Duodenal mucosa (tissue), 2 donors: Measurements from ENCODE around the gene IPO4.

Experiments
- H3K27ac ChIP-seq: one replicate; pipeline ENCODE4 v1.7.0; 2013; ENCODE audit warnings: low read depth, low read length
- H3K27me3 ChIP-seq, 2 donors: one replicate each; pipeline ENCODE4 v1.7.0; 2013; ENCODE audit warnings: low read length in 2 of 2, control low read depth in 1 of 2; ENCODE audit not compliant: insufficient read depth in 2 of 2, control insufficient read depth in 1 of 2
- H3K36me3 ChIP-seq, 2 donors: one replicate each; pipeline ENCODE4 v1.7.0; 2013; ENCODE audit warnings: low read length in 2 of 2, control low read depth in 1 of 2; ENCODE audit not compliant: insufficient read depth in 2 of 2, control insufficient read depth in 1 of 2
- H3K4me1 ChIP-seq, 2 donors: one replicate each; pipeline ENCODE4 v1.7.0; 2013; ENCODE audit warnings: low read length in 2 of 2, control low read depth in 1 of 2; ENCODE audit not compliant: insufficient read depth in 2 of 2, control insufficient read depth in 1 of 2
- H3K4me3 ChIP-seq, 2 donors: one replicate each; pipeline ENCODE4 v1.7.0; 2013; ENCODE audit warnings: low read length in 2 of 2, low read depth in 1 of 2
- H3K9ac ChIP-seq, 2 donors: one replicate each; pipeline ENCODE4 v1.7.0; 2013; ENCODE audit warnings: low read length in 2 of 2, low read depth in 1 of 2
- H3K9me3 ChIP-seq, 2 donors: one replicate each; pipeline ENCODE4 v1.7.0; 2013; ENCODE audit warnings: low read length in 2 of 2, control low read depth in 1 of 2; ENCODE audit not compliant: control insufficient read depth in 1 of 2

The IPO4 gene

DNA sequence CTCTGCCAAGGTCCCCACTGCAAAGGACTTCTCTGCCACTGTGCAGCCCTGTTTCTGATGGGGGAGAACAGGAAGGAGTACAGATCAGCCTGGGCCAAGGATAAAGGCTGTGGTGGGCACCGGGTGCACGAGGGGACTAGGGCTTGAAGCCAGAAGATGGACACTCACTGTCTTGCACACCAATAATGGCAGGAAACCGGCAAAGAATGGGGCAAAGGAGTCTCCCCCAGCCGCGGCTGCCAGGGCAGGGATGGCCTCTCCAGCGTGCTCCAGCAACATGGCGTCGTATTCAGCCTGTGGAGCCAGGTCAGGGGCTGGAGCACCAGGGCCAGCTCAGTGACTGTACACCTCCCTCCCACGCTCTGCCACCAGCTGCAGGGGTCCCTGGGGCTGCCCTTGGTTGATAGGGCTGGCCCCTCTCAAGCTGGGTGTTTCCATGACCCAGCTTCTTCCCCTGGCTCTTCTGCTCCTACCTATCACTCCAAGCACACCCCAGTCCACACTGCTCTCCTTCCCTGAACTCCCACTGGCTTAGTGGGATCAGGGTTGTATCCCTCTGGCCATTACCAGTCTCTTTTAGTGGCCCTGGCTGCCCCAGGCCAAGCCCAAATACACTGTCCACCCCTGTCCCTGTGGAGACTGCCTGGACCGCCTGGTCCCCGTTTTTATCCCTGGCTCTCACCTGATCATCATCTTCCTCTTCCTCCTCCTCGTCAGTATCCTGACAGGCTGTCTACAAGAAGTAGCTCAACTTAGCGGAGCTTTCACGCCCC lies 6.3 kb downstream of the IPO4 start:
- Histone ChIP-seq H3K27me3 (no peaks in the 10 kb centered on the region), H3K27ac (no peak overlapping the region), H3K9ac (no peak overlapping the region), H3K36me3 (peaks cover 51 to 93% of the 10 kb centered on the region in 2 donors), H3K4me1 (peaks cover 0 to 1% of the 10 kb centered on the region in 2 donors), H3K4me3 (no peak overlapping the region), H3K9me3 (no peaks in the 10 kb centered on the region)

- no peaks in the 10 kb centered on the region for H3K27me3 ChIP-seq
- peaks cover 53 to 96% of the 10 kb centered on the region in 2 donors for H3K36me3 ChIP-seq
- H3K4me1 ChIP-seq = no peaks in the 10 kb centered on the region
- H3K27ac ChIP-seq = no peak overlapping the region
- H3K4me3 ChIP-seq = no peak overlapping the region
- no peak overlapping the region for H3K9ac ChIP-seq
- H3K9me3 ChIP-seq = no peaks in the 10 kb centered on the region
Measured at GRCh38 chr14:24181371-24182077, 7.1 kb downstream of the IPO4 start.

DNA sequence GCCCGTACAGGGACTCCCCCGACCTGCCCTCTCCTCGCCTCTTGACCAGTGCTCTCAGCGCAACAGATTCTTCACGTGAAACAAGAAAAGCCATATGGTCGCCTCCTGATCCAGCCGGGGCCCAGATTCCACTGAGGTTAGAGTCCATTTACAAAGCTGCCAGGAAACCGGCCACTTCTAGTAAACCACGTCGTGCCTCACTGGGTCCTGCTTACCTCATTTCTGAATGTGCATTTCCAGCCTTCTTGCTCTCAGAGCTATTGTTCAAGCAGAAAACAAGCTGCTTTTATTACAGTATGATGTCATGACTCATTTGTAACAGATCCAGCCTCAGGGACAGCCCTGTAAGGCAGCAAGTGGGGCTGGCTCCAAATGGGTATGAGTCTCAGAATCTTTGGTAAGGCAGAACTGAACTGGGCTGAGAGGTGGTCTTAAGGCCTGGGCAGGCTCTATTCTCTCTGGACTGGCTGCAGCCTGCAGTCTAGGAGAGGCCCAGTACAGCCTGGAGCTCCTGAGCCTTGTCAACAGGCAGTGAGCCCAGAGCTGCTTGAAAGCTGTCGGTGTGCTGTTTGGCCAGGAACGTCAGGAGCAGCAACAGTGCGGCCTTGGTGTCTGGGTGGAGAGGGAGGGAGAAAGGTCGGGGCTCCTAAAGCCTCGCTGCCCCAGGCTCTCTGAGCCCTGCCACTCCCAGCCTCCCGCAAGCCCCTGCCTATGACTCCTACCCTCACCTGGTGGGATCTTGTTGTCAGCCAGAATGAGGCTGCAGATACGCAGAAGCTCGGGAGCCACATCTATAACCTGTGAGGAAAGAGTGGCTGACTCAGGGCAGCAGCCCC lies 8.4 kb downstream of the IPO4 start:
- H3K36me3 ChIP-seq = peaks cover 49 to 90% of the 10 kb centered on the region in 2 donors
- H3K9me3 ChIP-seq = no peaks in the 10 kb centered on the region
- H3K9ac ChIP-seq = peak overlapping the region in 1 of 2 donors; percentile 17
- peak overlapping the region; percentile 36 for H3K27ac ChIP-seq
- H3K4me1 ChIP-seq = no peaks in the 10 kb centered on the region
- no peaks in the 10 kb centered on the region for H3K27me3 ChIP-seq
- H3K4me3 ChIP-seq = no peak overlapping the region

DNA sequence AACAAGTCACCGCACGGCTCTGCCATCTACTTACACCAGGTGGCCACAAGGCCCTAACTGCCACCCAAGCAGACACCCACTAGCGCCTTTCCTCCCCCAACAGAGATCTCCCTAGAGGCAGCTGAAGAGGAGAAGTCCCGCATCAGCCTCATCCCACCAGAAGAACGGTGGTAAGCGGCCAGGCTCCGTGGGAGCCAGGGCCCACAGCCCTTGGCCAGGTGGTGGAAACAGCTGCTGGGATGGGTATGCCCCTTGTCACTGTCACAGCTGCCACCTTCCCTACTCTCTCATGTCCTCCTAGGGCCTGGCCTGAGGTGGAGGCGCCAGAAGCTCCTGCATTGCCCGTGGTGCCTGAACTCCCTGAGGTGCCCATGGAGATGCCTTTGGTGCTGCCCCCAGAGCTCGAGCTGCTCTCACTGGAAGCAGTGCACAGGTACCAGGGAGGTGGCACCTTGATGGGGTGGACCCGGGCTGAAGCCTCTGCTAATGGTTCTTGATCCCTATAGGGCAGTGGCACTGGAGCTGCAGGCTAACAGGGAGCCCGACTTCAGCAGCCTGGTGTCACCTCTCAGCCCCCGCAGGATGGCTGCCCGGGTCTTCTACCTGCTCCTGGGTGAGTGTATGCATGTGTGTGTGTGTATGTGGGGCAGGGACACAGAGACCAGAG lies 9.2 kb downstream of the IPO4 start:
- Histone ChIP-seq H3K36me3 (peaks cover 43 to 87% of the 10 kb centered on the region in 2 donors), H3K27me3 (no peaks in the 10 kb centered on the region), H3K9me3 (no peaks in the 10 kb centered on the region), H3K9ac (peak overlapping the region in 1 of 2 donors; percentile 17), H3K4me3 (no peak overlapping the region), H3K4me1 (no peaks in the 10 kb centered on the region), H3K27ac (peak overlapping the region; percentile 36)

- Histone ChIP-seq H3K9me3 (no peaks in the 10 kb centered on the region), H3K27ac (no peak overlapping the region), H3K9ac (no peak overlapping the region), H3K36me3 (peaks cover 41 to 81% of the 10 kb centered on the region in 2 donors), H3K27me3 (no peaks in the 10 kb centered on the region), H3K4me3 (no peak overlapping the region), H3K4me1 (no peaks in the 10 kb centered on the region)
Measured at GRCh38 chr14:24178399-24179178, 10.0 kb downstream of the IPO4 start.

- H3K4me3 ChIP-seq = no peak overlapping the region
- no peaks in the 10 kb centered on the region for H3K9me3 ChIP-seq
- H3K27me3 ChIP-seq = no peaks in the 10 kb centered on the region
- H3K27ac ChIP-seq = no peak overlapping the region
- peaks cover 43 to 80% of the 10 kb centered on the region in 2 donors for H3K36me3 ChIP-seq
- H3K9ac ChIP-seq = no peak overlapping the region
- H3K4me1 ChIP-seq = no peaks in the 10 kb centered on the region
Measured at GRCh38 chr14:24177891-24178290, 10.7 kb downstream of the IPO4 start.

- Histone ChIP-seq H3K4me1 (no peaks in the 10 kb centered on the region), H3K36me3 (peaks cover 41 to 80% of the 10 kb centered on the region in 2 donors), H3K9me3 (no peaks in the 10 kb centered on the region), H3K27ac (no peak overlapping the region), H3K9ac (no peak overlapping the region), H3K27me3 (no peaks in the 10 kb centered on the region), H3K4me3 (no peak overlapping the region)
Measured at GRCh38 chr14:24177041-24177825, 11.4 kb downstream of the IPO4 start.

DNA sequence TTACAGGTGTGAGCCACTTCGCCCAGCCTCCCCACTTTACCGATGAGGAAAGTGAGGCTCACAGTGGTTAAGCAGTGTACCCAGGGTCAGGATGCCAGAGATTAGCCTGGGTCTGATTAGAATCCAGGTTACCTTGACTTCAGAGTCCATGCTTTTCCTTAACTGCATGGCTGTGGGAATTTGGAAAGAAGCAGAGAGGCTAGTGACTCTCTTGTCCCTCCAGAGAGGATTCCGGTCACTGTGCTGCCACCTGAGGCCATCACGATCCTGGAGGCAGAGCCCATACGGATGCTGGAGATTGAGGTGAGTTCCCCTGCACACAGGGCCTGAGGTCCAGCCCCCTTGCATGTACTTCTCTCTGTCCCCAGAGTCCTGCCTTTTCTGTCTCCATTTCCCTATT lies 12.0 kb downstream of the IPO4 start:
- H3K36me3 ChIP-seq = peaks cover 36 to 76% of the 10 kb centered on the region in 2 donors
- H3K27me3 ChIP-seq = no peaks in the 10 kb centered on the region
- no peak overlapping the region for H3K27ac ChIP-seq
- H3K4me1 ChIP-seq = no peaks in the 10 kb centered on the region
- no peak overlapping the region for H3K9ac ChIP-seq
- no peaks in the 10 kb centered on the region for H3K9me3 ChIP-seq
- no peak overlapping the region for H3K4me3 ChIP-seq
